Parathyroid adenoma (tissue), 2 donors: ENCODE results near the gene MAGI3.

Experiments
- H2AFZ ChIP-seq: fragments of 300-600 bp; sonication (generic); one replicate; pipeline ENCODE4 v1.7.0; 2017; ENCODE audit warnings: antibody characterized with exemption, mild to moderate bottlenecking
- H3K27ac ChIP-seq: fragments of 300-600 bp; sonication (generic); one replicate; pipeline ENCODE4 v1.7.0; 2017
- H3K27me3 ChIP-seq: fragments of 300-600 bp; sonication (generic); one replicate; pipeline ENCODE4 v1.7.0; 2017; ENCODE audit warnings: low read length; ENCODE audit not compliant: control insufficient read depth, insufficient read depth
- H3K36me3 ChIP-seq: fragments of 300-600 bp; sonication (generic); one replicate; pipeline ENCODE4 v1.7.0; 2017; ENCODE audit warnings: low read length; ENCODE audit not compliant: control insufficient read depth, insufficient read depth
- H3K4me1 ChIP-seq: fragments of 300-600 bp; sonication (generic); one replicate; pipeline ENCODE4 v1.7.0; 2017; ENCODE audit warnings: control low read depth
- H3K4me2 ChIP-seq: fragments of 300-600 bp; sonication (generic); one replicate; pipeline ENCODE4 v1.7.0; 2017; ENCODE audit warnings: low read length
- H3K4me3 ChIP-seq: fragments of 300-600 bp; sonication (generic); one replicate; pipeline ENCODE4 v1.7.0; 2017; ENCODE audit warnings: low read depth, low read length
- H3K79me2 ChIP-seq: fragments of 300-600 bp; sonication (generic); one replicate; pipeline ENCODE4 v1.7.0; 2017; ENCODE audit warnings: control low read depth
- H3K9ac ChIP-seq: fragments of 300-600 bp; sonication (generic); one replicate; pipeline ENCODE4 v1.7.0; 2017; ENCODE audit warnings: mild to moderate bottlenecking
- H3K9me3 ChIP-seq: fragments of 300-600 bp; sonication (generic); one replicate; pipeline ENCODE4 v1.7.0; 2017; ENCODE audit warnings: low read length; ENCODE audit not compliant: control insufficient read depth
- CTCF ChIP-seq: fragments of 300-600 bp; sonication (generic); IDR thresholded peaks from one replicate; pipeline ENCODE4 v1.7.0; 2017; ENCODE audit warnings: antibody characterized with exemption, mild to moderate bottlenecking
- donor health status: primary hyperparathyroidism.

Gene MAGI3

GRCh38 chr1:113490384-113490783 is 100.1 kb downstream of the MAGI3 start:
- H3K79me2 ChIP-seq: no peaks in the 10 kb centered on the region
- H3K9me3 ChIP-seq: no peaks in the 10 kb centered on the region
- no peak overlapping the region for H3K4me2 ChIP-seq
- TF ChIP-seq CTCF: no peak
- no peaks in the 10 kb centered on the region for H3K4me1 ChIP-seq
- H3K27me3 ChIP-seq: no peaks in the 10 kb centered on the region
- no peak overlapping the region for H3K9ac ChIP-seq
- H3K4me3 ChIP-seq: no peak overlapping the region
- no peak overlapping the region for H2AFZ ChIP-seq
- H3K27ac ChIP-seq: no peak overlapping the region
- no peaks in the 10 kb centered on the region for H3K36me3 ChIP-seq

GRCh38 chr1:113493533-113493932 is 103.2 kb downstream of the MAGI3 start:
- Histone ChIP-seq H3K9me3 (no peaks in the 10 kb centered on the region), H3K4me1 (no peaks in the 10 kb centered on the region), H3K27me3 (no peaks in the 10 kb centered on the region), H3K27ac (no peak overlapping the region), H3K4me3 (no peak overlapping the region), H3K9ac (no peak overlapping the region), H3K4me2 (no peak overlapping the region), H2AFZ (no peak overlapping the region), H3K36me3 (no peaks in the 10 kb centered on the region), H3K79me2 (no peaks in the 10 kb centered on the region)
- no peak for TF ChIP-seq CTCF

GRCh38 chr1:113505357-113505756 is 115.0 kb downstream of the MAGI3 start:
- H3K9me3 ChIP-seq: no peaks in the 10 kb centered on the region
- no peaks in the 10 kb centered on the region for H3K36me3 ChIP-seq
- no peak overlapping the region for H3K27ac ChIP-seq
- H2AFZ ChIP-seq: no peak overlapping the region
- no peak for TF ChIP-seq CTCF
- H3K79me2 ChIP-seq: no peaks in the 10 kb centered on the region
- H3K4me3 ChIP-seq: no peak overlapping the region
- no peaks in the 10 kb centered on the region for H3K4me1 ChIP-seq
- H3K4me2 ChIP-seq: no peak overlapping the region
- no peaks in the 10 kb centered on the region for H3K27me3 ChIP-seq
- H3K9ac ChIP-seq: no peak overlapping the region

GRCh38 chr1:113507552-113508214 is 117.4 kb downstream of the MAGI3 start:
- Histone ChIP-seq H3K9me3 (no peaks in the 10 kb centered on the region), H3K4me1 (no peaks in the 10 kb centered on the region), H3K9ac (no peak overlapping the region), H3K27me3 (no peaks in the 10 kb centered on the region), H3K36me3 (no peaks in the 10 kb centered on the region), H3K4me2 (no peak overlapping the region), H2AFZ (no peak overlapping the region), H3K4me3 (no peak overlapping the region), H3K27ac (no peak overlapping the region), H3K79me2 (no peaks in the 10 kb centered on the region)
- no peak for TF ChIP-seq CTCF
